ENCODE data around the gene KIF21B. TPM values are rescaled to one million over a fixed set of nuclear protein-coding genes. Genes with fewer than 3 reads are reported as not detected.

Gene KIF21B
- total and polyA plus RNA-seq, 2 experiments from 2014 or later, result 0.29 to 3.5 TPM

GRCh38 chr1:201023920-201024624, 558 bp upstream of the KIF21B start:
- no peak overlapping the region for H3K27ac ChIP-seq
- H3K9me3 ChIP-seq (ENCODE audit: low read depth), result no peaks in the 10 kb centered on the region
- peak overlapping the region; percentile 64 for H3K4me3 ChIP-seq
- H3K36me3 ChIP-seq, result no peaks in the 10 kb centered on the region
- peaks cover 7% of the 10 kb centered on the region for H3K4me1 ChIP-seq (ENCODE audit: low read depth)
- DNase-seq (ENCODE audit: low read depth in 1 of 2, low spot score in 1 of 2), result no peak
- peaks cover 16% of the 10 kb centered on the region for H3K27me3 ChIP-seq
- no peak for TF ChIP-seq CTCF (IDR thresholded peaks at IDR 0.05; ENCODE audit: low read depth, low read length)

- no peak for TF ChIP-seq CTCF (IDR thresholded peaks at IDR 0.05; ENCODE audit: low read depth, low read length)
- peaks cover 7% of the 10 kb centered on the region for H3K4me1 ChIP-seq (ENCODE audit: low read depth)
- H3K27me3 ChIP-seq, result peaks cover 16% of the 10 kb centered on the region
- no peaks in the 10 kb centered on the region for H3K36me3 ChIP-seq
- no peak overlapping the region for H3K27ac ChIP-seq
- no peak for DNase-seq (ENCODE audit: low read depth in 1 of 2, low spot score in 1 of 2)
- H3K4me3 ChIP-seq, result peak overlapping the region; percentile 64
- H3K9me3 ChIP-seq (ENCODE audit: low read depth), result no peaks in the 10 kb centered on the region
Measured at GRCh38 chr1:201022820-201023516, 546 bp downstream of the KIF21B start.

DNA sequence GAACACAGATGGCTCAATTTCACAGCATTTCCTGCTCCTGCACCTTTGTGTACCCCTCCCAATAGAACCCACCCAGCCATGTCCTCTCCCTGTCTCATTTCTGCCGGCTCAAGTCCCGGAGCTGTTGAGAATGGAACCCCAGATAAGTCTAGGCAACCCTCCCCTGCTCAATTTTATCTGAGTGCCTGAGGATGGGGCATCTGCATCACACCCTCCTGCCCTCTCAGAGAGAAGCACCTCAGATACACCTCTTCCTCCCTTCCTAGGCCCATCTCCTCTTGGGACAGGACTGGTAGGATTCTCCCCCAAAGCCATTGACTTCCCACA, 1.1 kb downstream of the KIF21B start:
- no peak for DNase-seq (ENCODE audit: low read depth in 1 of 2, low spot score in 1 of 2)
- no peaks in the 10 kb centered on the region for H3K9me3 ChIP-seq (ENCODE audit: low read depth)
- H3K4me1 ChIP-seq (ENCODE audit: low read depth), result peaks cover 7% of the 10 kb centered on the region

DNA sequence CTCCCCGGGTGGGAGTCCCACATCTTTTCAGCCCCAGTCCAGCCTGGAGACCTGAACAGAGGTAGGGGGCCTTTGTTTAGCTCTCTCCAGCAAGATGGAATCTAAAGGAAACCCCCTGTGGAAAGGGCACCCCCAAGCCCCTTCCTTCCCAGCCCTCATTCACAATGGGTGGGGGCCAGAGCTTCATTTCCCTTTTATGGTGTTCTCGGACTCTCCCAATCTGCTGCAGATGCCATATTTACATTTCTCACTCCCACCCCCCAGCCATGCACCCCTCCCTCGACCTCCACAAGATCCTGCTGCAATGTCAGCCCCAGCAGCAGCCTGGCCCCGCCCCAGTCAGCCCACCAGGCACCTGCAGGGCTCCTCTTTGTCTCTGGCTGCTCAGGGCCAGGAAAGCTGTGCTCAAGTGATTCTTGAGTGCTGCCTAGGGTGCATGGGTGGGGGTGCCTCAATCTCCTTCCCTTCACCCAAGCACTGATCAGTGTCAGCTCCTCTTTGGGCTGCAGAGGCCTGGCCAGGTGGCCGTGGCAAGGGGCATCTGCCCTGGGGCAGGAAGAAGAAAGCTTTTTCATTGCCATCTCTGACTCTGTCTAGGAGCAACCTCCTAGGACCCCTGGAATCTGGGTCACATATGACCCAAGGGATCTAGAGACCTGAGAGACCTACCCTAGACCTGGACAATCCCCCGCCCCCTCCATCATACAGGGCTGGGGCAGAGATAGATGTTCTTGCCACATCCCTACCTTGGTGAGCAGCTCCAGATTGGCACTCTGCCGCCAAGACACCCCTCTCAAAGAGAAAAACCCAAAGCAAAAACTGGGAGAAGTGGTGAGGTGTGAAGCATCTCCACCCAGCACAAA, 1.7 kb downstream of the KIF21B start:
- no peak overlapping the region for H3K27ac ChIP-seq
- no peak for TF ChIP-seq CTCF (IDR thresholded peaks at IDR 0.05; ENCODE audit: low read depth, low read length)
- peaks cover 16% of the 10 kb centered on the region for H3K27me3 ChIP-seq
- DNase-seq (ENCODE audit: low read depth in 1 of 2, low spot score in 1 of 2), result no peak
- H3K4me3 ChIP-seq, result no peak overlapping the region
- H3K9me3 ChIP-seq (ENCODE audit: low read depth), result no peaks in the 10 kb centered on the region
- peaks cover 9% of the 10 kb centered on the region for H3K4me1 ChIP-seq (ENCODE audit: low read depth)
- no peaks in the 10 kb centered on the region for H3K36me3 ChIP-seq

More for the DNA sequence above, 1.1 kb downstream of the KIF21B start:
- Histone ChIP-seq H3K4me3 (no peak overlapping the region), H3K36me3 (no peaks in the 10 kb centered on the region), H3K27ac (no peak overlapping the region), H3K27me3 (peaks cover 16% of the 10 kb centered on the region)
- no peak for TF ChIP-seq CTCF (IDR thresholded peaks at IDR 0.05; ENCODE audit: low read depth, low read length)

- Histone ChIP-seq H3K27me3 (peaks cover 16% of the 10 kb centered on the region), H3K27ac (no peak overlapping the region), H3K4me3 (no peak overlapping the region), H3K4me1 (ENCODE audit: low read depth) (peaks cover 15% of the 10 kb centered on the region), H3K9me3 (ENCODE audit: low read depth) (no peaks in the 10 kb centered on the region), H3K36me3 (no peaks in the 10 kb centered on the region)
- peak; percentile 51 for TF ChIP-seq CTCF (IDR thresholded peaks at IDR 0.05; ENCODE audit: low read depth, low read length)
- DNase-seq (ENCODE audit: low read depth in 1 of 2, low spot score in 1 of 2), result peak in 1 of 2 donors; percentile 74
Measured at GRCh38 chr1:201020721-201021629, 2.5 kb downstream of the KIF21B start.

Data from cardiac muscle cell (in vitro differentiated cells and primary cell).